ENCODE measurements around the gene ATP5PB. TPM values are rescaled to one million over a fixed set of nuclear protein-coding genes. Genes with fewer than 3 reads are reported as not detected.

ATP5PB gene
- total RNA-seq, 1 experiment from 2014 or later: 194 TPM

DNA sequence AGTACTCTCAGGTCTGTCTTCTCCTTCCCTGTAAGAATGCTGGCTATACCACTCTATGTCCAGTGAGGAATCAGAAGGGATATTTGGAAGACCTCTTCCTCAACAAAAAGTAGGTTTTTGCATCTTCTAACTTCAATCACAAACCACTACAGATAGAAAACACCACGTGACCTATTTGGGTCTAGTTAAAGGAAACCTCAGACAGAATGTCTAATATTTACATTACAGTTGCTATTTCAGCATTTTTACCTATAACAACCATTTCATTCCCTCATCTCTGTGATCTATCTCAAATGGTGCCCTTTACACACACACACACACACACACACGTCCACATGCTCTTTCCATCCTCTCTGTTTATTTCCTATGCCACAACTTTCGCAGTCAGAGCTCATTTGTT, 62.1 kb downstream of the ATP5PB start:
- no peak overlapping the region for H3K27ac Mint-ChIP-seq (ENCODE audit: unreplicated experiment)
- TF ChIP-seq, protein P1, sequence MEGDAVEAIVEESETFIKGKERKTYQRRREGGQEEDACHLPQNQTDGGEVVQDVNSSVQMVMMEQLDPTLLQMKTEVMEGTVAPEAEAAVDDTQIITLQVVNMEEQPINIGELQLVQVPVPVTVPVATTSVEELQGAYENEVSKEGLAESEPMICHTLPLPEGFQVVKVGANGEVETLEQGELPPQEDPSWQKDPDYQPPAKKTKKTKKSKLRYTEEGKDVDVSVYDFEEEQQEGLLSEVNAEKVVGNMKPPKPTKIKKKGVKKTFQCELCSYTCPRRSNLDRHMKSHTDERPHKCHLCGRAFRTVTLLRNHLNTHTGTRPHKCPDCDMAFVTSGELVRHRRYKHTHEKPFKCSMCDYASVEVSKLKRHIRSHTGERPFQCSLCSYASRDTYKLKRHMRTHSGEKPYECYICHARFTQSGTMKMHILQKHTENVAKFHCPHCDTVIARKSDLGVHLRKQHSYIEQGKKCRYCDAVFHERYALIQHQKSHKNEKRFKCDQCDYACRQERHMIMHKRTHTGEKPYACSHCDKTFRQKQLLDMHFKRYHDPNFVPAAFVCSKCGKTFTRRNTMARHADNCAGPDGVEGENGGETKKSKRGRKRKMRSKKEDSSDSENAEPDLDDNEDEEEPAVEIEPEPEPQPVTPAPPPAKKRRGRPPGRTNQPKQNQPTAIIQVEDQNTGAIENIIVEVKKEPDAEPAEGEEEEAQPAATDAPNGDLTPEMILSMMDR (IDR thresholded peaks at IDR 0.05; ENCODE audit: insufficient read depth in 1 of 2, low read depth in 1 of 2, low read length in 1 of 2, severe bottlenecking in 1 of 2, unreplicated experiment in 1 of 2): no peak
- Histone ChIP-seq H3K36me3 (ENCODE audit: control insufficient read depth, insufficient read depth, low read length) (no peaks in the 10 kb centered on the region), H3K4me1 (peaks cover 28% of the 10 kb centered on the region), H3K4me3 (ENCODE audit: low read depth, low read length) (no peak overlapping the region), H3K27me3 (replicated peaks; ENCODE audit: control insufficient read depth, insufficient read depth, low read length) (no peaks in the 10 kb centered on the region), H3K9me3 (no peaks in the 10 kb centered on the region)
- no peaks in the 10 kb centered on the region for H3K27me3 Mint-ChIP-seq (ENCODE audit: insufficient read depth, unreplicated experiment)
- no peaks in the 10 kb centered on the region for H3K36me3 Mint-ChIP-seq (ENCODE audit: insufficient read depth, unreplicated experiment)
- CTCF ChIA-PET: no interaction called here
- H3K9me3 Mint-ChIP-seq (ENCODE audit: unreplicated experiment): no peaks in the 10 kb centered on the region
- POLR2A ChIA-PET: no interaction called here
- intact Hi-C loops (cut with micrococcal nuclease; ENCODE audit: unreplicated experiment): no loop called here
- BruUV-seq (replicated peaks): no TSS peak
- no peak overlapping the region for H3K4me3 Mint-ChIP-seq (ENCODE audit: unreplicated experiment)
- no peak for DNase-seq
- H3K4me1 Mint-ChIP-seq (ENCODE audit: low read depth, unreplicated experiment): peaks cover 7% of the 10 kb centered on the region

Other genes starting within 250 kb of the ATP5PB start
- gene DENND2D, start 248.8 kb upstream of the ATP5PB start, total RNA-seq (2022): 20.4 and 23.2 TPM in 2 replicates
- gene CHI3L2, start 221.8 kb upstream of the ATP5PB start, total RNA-seq (2022): not detected in 2 replicates
- gene CHIA, start 158.6 kb upstream of the ATP5PB start, total RNA-seq (2022): not detected in 2 replicates
- gene OVGP1, start 21.7 kb upstream of the ATP5PB start, total RNA-seq (2022): 0.51 and 0.73 TPM in 2 replicates
- gene WDR77, start 208 bp upstream of the ATP5PB start, total RNA-seq (2022): 30.1 and 31.9 TPM in 2 replicates
- gene C1orf162, start 24.5 kb downstream of the ATP5PB start, total RNA-seq (2022): 0.63 and 0.66 TPM in 2 replicates
- not detected in 2 replicates for gene ADORA3, start 54.2 kb downstream of the ATP5PB start, total RNA-seq (2022)
- 0.35 and 0.88 TPM in 2 replicates for gene TMIGD3, start 54.2 kb downstream of the ATP5PB start, total RNA-seq (2022)
- gene RAP1A, start 170.3 kb downstream of the ATP5PB start, total RNA-seq (2022): 60.1 and 64.1 TPM in 2 replicates

Data from Caco-2 (cell line).